Stomach (tissue), 4 donors: Measurements from ENCODE around the gene MCF2L.

ENCODE experiments used
- POLR2A ChIP-seq, 4 donors: fragments of 450-650 bp; IDR thresholded peaks; one replicate each; pipeline ENCODE4 v1.6.1; 2016; ENCODE audit warnings: antibody characterized with exemption in 4 of 4, control low read depth in 2 of 4, mild to moderate bottlenecking in 1 of 4, moderate library complexity in 1 of 4
- TF ChIP-seq, protein P1 (sequence below), 7 experiments: fragments of 450-650 bp in 4 of 7; fragments of 200-600 bp in 3 of 7; sonication (generic) in 3 of 7; IDR thresholded peaks; one replicate each; pipeline ENCODE4 v1.5.1; 2016 to 2019; ENCODE audit warnings: antibody characterized with exemption in 7 of 7, control low read depth in 2 of 7, mild to moderate bottlenecking in 1 of 7

DNA sequence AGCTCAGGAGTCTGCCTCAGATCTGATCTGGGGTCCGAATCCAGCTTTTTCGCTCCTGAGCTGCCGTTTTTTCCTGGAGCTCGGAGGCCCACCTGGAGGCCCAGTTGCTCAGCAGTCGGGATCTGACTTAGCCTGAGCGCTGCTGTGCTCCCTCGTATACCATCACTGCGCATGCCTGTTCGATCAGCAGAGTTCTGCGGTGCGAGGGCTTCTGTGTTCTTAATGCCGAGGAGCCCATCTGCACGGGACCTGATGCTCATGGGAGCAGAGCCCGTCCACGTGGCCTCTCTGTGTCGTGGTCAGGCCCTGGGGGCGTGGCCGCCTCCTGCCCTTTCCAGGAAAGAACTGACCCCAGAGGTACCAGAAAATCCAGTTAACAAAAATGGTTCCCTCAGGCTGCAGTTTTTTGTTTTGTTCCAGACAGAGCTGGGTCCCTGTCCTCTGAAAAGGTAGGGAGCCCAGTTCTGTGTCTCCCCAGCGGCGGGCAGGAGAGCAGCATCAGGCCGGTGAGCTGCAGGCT, 57.4 kb downstream of the MCF2L start:
- TF ChIP-seq, protein P1, sequence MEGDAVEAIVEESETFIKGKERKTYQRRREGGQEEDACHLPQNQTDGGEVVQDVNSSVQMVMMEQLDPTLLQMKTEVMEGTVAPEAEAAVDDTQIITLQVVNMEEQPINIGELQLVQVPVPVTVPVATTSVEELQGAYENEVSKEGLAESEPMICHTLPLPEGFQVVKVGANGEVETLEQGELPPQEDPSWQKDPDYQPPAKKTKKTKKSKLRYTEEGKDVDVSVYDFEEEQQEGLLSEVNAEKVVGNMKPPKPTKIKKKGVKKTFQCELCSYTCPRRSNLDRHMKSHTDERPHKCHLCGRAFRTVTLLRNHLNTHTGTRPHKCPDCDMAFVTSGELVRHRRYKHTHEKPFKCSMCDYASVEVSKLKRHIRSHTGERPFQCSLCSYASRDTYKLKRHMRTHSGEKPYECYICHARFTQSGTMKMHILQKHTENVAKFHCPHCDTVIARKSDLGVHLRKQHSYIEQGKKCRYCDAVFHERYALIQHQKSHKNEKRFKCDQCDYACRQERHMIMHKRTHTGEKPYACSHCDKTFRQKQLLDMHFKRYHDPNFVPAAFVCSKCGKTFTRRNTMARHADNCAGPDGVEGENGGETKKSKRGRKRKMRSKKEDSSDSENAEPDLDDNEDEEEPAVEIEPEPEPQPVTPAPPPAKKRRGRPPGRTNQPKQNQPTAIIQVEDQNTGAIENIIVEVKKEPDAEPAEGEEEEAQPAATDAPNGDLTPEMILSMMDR (IDR thresholded peaks at IDR 0.05) = no peak
- no peak for TF ChIP-seq POLR2A (IDR thresholded peaks at IDR 0.05)
